SK-N-MC (cell line): ENCODE results near the gene C10orf95.

Experiments used
- EZH2 ChIP-seq: fragments of 200-600 bp; sonication (generic); IDR thresholded peaks from one replicate; pipeline ENCODE4 v1.6.1; 2017; ENCODE audit warnings: antibody characterized with exemption
- FOXP2 ChIP-seq: optimal IDR thresholded peaks from 2 replicates; pipeline ENCODE3; 2011; ENCODE audit warnings: mild to moderate bottlenecking, moderate library complexity; ENCODE audit not compliant: insufficient read depth; ENCODE audit errors: extremely low read length, control extremely low read depth
- POLR2AphosphoS5 ChIP-seq: IDR thresholded peaks from 2 replicates; pipeline ENCODE4 v1.6.1; 2012; ENCODE audit warnings: mild to moderate bottlenecking, low read depth, low read length, borderline replicate concordance

DNA sequence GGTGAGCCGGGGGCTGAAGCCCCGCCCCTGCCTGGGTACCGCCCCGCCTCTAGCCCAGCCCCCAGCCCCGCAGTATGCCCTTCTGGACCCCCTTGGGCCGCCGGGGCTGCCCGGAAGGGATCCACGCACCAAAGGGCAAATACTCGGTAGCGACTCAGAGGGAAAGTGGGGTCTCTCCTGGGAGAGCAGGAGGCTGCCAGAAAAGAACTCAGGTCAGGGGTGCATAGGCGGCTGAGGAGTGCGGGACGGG is 29.9 kb downstream of the C10orf95 start:
- no peak for TF ChIP-seq POLR2AphosphoS5
- TF ChIP-seq EZH2 = no peak
- no peak for TF ChIP-seq FOXP2
